ENCODE data around the gene FARSB.

FARSB gene

DNA sequence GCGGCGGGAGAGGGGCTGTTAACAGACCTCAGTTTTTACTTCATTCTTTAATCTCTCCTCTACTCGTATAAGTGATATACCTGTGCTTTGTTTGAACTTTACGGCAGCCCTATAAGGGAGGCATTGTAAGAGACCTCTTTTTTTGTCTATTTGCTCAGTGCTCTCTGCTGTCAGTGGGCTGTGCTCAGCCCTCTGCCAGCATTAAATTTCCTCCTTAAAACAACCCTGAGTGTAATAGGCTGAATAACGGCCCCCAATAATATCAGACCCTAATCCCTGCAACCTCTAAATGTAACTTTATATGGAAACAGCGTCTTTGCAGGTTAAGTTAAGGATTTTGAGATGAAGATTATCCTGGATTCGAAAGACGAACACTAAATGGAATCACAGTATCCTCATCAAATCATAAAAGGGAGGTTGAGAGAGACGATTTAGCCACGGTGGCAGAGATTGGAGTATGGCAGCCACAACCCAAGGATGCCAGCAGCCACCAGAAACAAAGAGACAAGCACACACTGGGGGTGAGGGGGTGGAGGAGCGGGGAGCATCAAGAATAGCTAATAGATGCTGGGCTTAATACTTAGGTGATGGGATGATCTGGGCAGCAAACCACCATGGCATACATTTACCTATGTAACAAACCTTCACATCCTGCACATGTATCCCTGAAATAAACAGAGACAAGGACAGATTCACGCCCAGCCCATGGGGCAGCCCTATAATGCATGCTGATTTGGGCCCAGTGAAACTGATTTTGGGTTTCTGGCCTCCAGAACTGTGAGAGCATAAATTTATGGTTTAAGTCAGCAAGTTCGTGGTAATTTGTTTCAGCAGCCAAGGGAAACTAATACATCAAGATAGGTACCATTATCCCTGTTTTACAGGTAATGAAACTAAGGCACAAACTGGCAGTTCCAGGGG lies 894 bp upstream of the FARSB start:
- DNase-seq, result no peak

DNA sequence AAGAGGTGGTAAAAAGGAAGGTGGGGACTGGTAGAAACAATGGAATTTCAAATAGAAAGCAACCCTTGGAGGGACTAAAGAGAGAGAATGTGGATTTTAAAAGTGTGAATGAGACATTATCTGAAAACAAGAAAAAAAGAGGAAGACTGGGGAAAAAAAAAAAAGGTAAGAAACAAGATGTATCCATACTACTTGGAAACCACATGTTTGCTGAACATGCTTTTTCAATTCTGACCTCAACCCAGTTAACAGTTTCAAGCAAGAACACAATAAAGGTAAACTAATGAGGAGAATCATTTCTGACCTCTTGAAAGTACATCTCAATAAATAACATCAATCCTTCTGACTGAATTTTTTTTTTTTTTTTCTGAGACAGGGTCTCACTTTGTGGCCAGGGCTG lies 2.6 kb downstream of the FARSB start:
- no peak for DNase-seq

DNA sequence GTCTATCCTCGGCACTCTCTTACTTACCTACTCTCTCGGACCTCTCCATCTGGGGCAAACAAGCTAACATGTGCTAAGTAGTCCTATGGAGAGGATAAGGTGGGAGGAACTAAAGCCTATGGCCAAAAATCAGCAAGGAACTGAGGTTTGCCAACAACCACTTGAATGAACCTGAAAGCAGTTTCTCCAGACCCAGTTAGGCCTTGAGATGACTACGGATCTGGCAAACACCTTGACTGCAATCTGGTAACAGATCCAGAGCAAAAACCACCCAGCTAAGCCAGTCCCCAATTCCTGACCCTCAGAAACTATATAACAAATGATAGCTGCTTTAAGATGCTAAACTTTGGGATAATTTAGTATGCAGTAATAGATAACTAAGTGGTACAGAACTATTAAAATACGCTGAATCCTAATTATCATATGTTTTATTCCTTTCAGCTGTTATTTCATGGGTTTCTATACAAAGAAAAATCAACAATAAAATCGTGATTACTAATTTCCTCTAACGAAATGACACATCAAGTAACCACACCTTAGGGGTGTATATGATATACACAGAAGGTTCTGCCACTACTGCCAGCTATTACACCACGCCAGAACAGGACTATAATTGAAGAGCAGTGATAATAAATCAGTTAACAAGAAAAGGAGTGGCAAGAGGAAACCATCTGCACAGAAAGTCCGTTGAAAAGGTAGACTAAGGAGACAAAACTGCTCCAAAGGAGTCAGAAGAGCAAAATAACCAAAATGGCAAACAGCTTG lies 3.2 kb downstream of the FARSB start:
- DNase-seq, result no peak

DNA sequence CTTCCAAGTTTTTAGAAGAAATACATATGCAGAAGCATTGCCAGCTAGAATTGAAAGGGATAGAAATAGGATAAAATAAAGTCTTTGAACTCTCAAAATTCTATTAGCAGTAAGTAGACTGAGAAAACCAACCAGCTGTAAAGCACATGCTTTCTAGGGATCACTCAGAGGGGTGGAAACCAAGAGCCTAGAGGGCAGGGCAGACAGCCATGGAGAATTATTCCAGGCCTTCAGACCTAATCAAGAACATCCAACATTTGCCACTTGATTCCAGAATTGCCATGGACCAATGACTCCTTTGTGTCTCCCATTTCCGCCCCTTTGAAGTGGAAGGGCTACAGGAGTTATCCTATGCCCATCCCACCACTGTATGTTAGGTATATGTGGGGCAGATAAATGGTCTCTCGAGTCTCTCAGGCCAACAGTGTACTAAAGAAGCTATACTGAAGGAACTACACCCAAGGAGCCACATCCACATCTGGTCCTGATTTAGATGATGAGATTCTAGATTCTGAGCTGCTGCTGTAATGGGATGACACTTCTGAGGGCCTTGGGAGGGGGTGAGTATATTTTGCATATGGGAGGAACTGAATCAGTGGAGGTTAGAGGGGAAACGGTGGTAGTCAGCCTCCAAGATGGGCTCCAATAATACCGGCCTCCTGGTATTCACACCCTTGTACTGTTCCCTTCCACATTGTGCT lies 4.0 kb downstream of the FARSB start:
- DNase-seq, result no peak

DNA sequence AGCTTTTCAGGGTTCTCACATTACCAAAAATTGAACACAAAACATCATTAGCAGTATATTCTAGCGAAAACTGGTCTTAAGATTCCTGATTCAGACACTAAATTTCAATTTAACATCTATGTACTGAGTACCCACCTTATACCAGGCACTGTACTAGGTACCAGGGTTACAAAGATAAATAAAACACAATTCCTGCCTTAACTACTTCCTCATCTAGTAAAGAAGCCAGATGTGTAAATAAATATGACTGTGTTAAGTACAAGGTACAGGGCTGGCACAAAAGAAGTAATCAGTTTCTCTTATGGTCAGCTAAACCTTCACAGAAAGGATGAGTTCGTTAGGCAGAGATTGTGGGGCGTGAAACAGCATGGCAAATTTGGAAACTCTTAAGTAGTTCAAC lies 6.1 kb downstream of the FARSB start:
- no peak for DNase-seq

DNA sequence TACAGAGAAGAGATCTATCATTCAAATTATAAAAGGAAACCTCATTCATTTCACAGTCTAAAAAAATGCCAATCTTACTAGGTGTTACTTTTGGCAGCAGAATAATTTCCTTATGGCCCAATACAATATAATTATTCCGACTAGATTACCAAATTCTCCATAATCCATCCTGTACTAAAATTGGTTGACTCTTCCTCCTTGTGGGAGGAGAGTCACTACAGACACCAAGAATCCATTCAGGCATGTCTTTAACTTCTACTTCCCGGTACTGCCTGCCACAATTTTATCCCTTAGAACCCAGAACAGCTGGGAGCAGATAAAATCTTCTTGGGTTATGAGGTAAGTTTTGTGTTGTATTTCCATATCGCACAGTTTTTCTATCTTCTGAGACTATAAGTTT lies 9.9 kb downstream of the FARSB start:
- no peak for DNase-seq

DNA sequence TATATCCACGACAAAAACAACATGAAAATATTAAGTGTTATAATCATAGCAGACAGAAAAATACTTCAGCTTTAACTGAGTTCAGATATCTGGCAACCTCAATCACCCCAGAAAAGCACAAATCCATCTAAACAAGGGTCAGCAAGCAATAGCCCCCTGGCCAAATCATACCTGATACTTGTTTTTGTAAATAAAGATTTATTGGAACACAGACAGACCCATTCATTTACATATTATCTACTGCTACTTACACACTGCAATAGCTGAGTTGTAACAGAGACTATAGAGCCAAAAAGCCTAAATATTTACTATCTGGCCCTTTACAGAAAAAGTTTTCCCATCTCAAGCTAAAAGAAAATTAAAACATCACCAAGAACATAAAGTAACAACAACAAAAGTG lies 12.8 kb downstream of the FARSB start:
- DNase-seq, result no peak

DNA sequence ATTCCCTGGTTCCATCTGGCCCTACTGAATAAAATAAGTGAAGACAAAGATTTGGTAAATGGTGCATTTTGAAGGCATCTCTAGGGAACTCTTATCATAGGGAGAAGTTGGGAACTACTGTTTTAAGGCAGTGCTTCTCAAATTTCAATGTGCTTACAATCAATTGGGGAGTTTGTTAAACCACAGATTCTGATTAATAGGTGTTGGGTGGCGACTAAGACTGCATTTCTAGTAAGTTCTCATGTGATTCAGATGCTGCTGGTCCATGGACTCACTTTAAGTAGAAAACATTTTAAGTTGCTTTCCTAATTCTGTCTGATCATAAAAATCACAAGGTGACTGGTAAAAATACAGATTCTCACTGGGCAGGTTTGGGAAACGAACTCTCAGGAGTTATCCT lies 14.6 kb downstream of the FARSB start:
- DNase-seq, result no peak

DNA sequence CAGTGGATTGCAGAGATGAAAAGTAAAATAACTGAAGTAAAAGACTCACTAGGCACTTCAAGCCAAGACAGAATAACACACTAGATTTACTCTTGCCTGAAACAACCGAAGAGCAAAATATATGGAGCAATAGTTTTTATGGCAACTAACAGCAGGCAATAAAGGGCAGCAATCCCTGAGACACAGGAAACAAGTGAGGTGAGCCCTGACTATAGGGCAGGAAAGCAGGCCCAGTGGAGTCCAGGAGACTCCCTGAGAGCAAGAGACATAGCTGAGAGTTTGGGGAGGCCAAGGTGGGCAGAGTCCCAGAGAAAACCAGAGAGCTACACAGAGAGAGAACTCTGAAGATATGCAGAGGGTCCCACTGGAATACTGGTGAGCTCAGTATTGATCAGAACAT lies 18.8 kb downstream of the FARSB start:
- no peak for DNase-seq

DNA sequence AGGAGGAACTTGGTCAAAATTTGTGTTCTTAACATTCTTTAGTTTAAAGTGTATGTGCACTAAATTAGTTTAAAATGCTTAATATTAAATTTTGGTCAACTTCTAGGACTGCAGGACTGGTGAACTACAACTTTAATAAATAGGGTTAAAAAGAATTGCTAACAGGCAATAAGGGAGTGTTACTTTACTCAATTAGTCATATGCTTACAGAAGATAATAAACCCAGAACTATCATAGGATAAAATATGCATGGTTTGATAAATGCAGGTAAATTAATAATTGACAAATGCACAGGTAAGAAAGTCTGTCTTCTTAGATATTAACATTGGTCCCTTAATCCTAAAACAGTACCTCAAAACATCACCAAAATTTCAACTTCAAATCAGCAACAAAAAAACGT lies 20.6 kb downstream of the FARSB start:
- DNase-seq, result no peak

DNA sequence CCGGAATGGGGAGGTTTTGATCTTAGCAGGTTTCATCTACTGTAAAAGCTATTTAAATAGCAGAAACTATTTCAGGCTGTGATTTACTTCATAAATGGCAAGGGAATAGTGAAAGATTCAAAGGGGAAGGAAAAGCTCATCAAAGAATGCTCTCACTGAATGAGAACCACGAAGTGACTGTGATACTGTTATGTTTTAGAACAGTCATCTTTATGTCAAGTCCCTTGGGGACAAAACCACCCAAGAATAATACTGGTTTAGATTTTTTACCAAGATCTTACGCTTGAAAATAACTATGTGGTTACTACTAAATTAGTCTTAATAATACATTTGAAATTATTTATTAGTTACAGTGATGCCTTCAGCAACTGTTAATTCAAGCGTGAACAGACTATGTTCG lies 28.1 kb downstream of the FARSB start:
- no peak for DNase-seq

DNA sequence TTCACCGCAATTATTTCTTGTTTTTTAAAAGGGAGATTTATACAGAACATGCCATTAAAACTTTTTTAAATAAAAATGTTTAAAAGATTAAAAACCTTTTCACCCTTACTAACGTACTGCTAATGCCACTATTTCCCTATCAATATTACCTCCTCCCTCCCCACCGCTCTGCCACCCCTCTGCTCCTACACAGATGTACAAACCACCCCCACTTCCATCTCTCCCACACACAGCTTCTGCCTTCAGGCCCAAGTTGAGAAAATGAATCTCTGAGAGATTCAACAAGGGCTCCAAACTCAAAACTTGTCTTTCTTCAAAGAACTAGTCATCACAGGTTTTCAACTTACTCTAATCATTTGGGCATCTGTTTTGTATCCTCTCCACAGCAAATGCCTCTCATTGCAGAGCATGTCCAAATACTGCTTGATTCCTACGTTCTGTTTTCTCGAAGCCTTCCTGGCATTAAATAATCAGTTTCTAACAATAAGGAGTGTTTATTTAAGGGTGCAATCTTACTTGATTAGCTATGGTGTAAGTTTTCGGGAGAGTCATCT lies 32.1 kb downstream of the FARSB start:
- DNase-seq, result no peak

DNA sequence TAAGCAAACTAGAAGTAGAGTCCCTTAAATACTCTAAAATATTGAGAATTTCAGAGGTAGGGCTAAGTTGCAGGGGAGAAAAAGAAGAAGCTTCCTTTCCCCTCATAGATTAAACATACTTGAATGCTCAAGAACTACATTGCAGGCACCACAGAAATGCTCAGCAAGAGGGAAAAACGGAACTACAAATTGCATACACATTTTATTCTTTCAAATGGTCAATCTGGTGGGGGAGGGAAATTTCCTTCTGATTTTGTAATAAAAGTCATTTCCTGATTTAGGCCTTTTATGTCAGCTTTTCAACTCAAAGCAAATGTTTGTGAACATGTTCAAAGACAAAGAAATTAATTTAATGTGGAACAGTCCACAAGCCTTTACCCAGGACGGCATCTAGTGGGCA lies 33.0 kb downstream of the FARSB start:
- no peak for DNase-seq

DNA sequence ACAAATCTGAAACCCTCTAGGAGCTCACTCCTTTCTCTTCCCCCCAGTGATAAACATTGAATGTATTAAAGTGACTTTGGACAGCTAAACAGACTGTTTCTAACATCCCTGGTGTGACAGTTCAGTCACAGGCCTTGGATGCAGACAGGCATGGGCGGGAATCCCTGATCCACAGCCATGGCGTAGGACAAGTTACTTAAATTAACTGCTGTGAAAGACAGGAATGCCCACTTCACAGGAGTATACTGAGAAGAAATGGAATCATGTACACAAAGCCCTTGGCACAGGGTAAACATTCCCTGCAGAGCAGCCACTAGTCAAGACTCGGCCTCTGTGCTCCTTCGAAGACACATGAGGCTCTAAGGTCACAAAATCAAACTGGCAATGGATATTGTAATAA lies 34.0 kb downstream of the FARSB start:
- no peak for DNase-seq

DNA sequence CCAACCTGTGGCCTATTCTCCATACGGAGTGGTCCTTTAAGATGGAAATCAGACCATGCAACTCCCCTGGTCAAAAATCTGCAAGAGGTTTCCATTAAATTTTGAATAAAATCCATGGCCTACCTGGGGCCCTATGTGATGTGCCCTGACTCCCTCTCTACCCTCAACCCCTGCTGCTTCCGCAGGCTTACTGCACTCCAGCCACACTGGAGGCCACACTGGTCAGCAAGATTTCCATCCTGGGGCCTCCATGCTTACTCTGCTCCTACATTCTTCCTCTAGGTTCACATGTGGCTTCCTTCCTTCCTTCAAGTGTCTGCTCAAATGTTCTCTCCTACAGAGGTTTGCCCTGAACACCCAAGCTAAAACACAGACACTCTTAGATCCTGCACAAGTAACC lies 40.6 kb downstream of the FARSB start:
- no peak for DNase-seq

DNA sequence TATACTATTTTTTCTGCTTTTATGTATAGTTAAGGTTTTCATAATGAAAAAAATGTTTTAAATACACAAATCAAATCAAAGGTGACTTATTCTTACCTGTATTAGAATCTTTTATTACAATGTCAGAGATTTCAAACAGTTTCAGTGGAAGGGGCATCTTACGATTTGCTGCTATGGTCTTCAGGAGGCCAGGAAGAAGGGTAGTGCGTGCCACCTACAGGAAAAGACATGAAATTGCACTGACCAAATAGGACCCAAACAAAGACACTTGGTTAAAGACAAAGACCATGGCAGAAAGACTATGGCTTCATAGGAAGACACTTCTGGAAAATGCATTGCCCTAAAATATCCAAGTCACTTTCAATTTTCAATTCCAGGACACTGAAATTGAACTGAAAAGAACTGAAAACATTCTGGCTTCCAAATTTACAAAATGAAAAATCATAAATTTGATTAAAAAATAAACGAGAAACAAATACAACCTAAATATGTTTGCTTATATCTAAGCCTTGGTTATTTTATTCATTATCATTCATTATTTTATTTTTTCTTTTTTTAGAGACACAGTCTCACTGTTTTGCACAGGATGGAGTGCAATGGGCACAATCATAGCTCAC lies 42.1 kb downstream of the FARSB start:
- DNase-seq, result peak; percentile 49

DNA sequence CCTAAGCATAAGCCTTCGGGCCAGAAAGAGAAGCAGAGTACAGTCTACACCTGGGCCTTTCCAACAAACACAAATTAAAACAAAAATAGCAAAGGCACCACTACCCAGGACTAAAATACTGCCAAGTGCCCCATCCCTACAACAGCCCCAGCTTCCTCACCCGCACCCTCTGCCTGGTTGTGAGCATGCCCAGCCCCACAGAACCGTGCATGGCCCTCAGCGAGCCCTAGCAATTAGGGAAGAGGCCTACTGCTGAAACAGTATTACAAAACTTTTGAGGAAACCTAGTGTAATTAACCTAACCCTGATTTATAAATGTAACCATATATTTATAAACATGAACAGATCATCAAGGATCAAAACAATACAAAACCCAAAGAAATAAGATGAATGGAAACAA lies 44.2 kb downstream of the FARSB start:
- no peak for DNase-seq

DNA sequence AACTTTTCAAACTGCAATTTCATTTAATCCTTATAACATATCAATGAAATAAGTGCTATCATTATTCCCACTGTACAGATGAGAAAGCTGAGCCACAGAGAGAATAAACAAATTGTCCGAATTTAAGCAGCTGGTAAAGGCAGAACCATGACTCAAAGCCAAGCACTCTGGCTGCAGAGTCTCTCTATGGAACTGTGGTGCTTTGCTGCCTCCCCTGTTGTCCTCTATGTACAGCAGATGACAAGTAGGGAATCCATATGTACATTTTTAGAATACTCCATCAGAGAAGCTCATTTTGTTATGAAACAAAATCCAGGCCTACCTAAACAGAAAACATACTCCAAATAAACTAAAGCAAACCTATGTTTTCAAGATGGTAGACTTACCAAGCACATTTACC lies 45.1 kb downstream of the FARSB start:
- DNase-seq, result peak; percentile 31

DNA sequence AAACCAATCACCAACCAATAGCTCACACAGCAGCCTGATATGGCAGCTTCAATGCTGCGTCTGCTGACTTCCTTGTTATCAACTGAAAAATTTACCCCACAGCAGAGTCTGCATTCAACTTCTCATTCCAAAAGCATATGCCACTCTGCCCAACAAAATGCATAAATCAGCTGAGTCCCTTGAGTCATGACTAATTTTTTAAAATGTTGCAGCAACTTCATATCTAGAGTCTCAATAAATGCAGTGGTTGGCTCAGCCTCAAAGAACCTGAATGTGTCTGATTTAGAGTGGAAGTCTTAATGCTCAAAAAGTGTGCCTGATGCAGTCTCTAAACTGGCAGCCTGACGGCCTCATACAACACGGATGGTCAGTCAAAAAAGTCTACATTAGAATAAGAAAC lies 46.5 kb downstream of the FARSB start:
- peak; percentile 15 for DNase-seq

DNA sequence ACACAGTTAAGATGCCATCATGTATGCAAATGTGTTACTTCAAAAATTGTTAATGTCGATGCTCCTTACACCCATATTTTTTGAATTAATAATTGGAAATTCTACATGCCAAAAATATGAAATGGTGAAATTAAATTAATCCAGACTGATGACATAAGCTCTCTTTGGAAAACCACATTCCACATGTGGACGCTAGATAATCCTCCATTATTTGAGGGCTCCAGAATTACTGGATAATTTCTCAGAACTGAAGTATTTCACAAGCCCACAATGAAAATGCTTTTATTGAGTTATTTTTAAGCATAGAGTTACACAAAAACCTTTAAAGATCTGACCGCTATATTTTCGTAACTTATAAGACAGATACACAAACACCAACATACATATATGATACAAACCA lies 47.8 kb downstream of the FARSB start:
- DNase-seq, result no peak

DNA sequence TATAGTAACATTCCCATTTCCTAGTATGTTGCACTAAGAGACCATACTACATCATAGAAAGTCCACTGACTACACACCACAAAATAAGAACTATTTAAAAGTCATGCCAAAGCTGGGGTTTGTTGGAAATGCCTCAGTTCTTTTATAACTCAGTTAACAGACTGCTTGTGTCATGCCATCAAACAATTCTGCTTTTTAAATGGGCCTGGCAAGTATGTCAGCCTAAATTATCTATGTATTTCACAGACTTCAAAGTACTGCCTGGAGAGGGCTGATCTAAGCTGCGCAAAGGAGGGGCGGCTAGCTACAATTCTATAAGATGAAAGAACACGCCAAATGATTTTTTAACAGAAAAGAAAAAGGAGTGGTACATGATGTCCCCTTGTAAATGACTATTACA lies 49.6 kb downstream of the FARSB start:
- no peak for DNase-seq

DNA sequence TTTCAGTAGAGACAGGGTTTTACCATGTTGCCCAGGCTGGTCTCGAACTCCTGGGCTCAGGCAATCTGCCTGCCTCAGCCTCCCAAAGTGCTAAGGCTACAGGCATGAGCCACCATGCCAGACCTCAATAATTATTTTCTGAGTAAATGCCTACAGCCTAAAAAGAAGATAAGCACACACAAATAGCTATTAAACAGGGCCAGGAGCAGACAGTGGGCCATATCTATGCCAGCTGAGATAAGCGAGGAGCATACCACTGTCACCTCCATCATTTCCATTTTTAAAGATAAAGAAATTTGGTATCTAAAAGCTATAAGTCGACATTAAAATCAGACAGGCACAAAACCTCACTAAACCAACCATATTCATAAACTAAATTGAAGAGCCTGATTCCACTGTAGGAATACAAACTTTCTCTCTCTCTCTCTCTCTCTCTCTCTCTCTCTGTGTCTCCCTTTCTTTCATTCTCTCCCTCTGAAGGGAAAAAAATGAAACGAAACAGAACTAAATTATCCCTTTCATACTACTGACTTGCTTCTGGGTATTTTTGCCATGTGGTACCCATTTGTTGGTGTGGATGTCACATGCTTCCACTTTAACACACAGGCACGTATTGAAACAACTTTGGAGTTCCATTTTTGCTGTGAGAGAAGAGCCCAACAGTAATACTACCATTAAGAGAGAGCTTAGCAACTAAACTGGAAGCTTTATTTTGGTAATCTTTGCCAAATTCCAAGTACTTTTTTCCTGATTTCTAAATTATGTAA lies 51.0 kb downstream of the FARSB start:
- no peak for DNase-seq
